GM20000 (cell line): ENCODE results near the gene BLID.

Experiments used
- DNase-seq: peaks from one replicate; pipeline ENCODE4 v3.0.0; 2012; ENCODE audit warnings: low spot score
- CTCF ChIP-seq: IDR thresholded peaks from 2 replicates; pipeline ENCODE4 v1.5.1; 2012; ENCODE audit warnings: mild to moderate bottlenecking, control low read depth; ENCODE audit errors: extremely low read depth, missing control alignments

Gene BLID

GRCh38 chr11:122099374-122100036 is 16.5 kb downstream of the BLID start:
- DNase-seq: no peak
- TF ChIP-seq CTCF: no peak

- no peak for DNase-seq
- no peak for TF ChIP-seq CTCF
Measured at GRCh38 chr11:122098261-122098980, 17.6 kb downstream of the BLID start.

- no peak for TF ChIP-seq CTCF
- no peak for DNase-seq
Measured at GRCh38 chr11:122097419-122098001, 18.5 kb downstream of the BLID start.

- no peak for DNase-seq
Measured at GRCh38 chr11:122096272-122097112, 19.5 kb downstream of the BLID start.

DNA sequence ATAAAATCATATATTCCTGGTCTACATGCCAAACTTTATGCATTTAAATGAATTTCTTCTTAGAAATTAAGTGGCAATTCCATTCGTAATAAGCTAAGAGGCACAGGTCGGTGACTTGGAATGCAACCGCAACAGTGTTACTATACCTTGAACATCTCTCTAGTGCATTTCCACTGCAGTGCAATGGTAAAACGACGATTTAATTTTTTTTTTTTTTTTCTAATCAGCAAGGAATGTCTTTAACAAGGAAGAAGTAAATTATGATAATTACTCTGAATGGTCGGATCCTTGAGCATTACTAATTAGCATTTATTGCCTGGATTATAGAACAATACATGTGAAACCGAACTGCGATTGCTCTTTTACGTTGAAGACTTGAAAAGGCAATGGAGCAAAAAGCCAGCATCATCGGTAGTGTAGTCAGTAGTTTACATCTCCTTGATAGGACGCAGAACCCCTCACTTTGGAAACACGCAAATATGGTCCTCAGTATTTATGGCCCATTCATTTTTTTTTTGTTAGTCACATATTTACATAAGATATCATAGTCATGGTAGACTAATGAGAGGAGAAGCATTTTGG is 20.2 kb downstream of the BLID start:
- no peak for TF ChIP-seq CTCF
- no peak for DNase-seq

More at GRCh38 chr11:122096272-122097112, 19.5 kb downstream of the BLID start:
- no peak for TF ChIP-seq CTCF

GRCh38 chr11:122094836-122095235 is 21.2 kb downstream of the BLID start:
- TF ChIP-seq CTCF: no peak
- DNase-seq: no peak
